Hippocampal formation (tissue), 2 donors: ENCODE results near the gene PROCR.
"Not testable (repeated sequence)": the region's sequence is repeated elsewhere in the genome, so short reads cannot be mapped to it uniquely, and the experiment has no call there.

ENCODE experiments used
- DNase-seq, 2 donors: peaks; one replicate each; lab custom pipeline; 2025; lab: John Stamatoyannopoulos, UW

Gene PROCR

DNA sequence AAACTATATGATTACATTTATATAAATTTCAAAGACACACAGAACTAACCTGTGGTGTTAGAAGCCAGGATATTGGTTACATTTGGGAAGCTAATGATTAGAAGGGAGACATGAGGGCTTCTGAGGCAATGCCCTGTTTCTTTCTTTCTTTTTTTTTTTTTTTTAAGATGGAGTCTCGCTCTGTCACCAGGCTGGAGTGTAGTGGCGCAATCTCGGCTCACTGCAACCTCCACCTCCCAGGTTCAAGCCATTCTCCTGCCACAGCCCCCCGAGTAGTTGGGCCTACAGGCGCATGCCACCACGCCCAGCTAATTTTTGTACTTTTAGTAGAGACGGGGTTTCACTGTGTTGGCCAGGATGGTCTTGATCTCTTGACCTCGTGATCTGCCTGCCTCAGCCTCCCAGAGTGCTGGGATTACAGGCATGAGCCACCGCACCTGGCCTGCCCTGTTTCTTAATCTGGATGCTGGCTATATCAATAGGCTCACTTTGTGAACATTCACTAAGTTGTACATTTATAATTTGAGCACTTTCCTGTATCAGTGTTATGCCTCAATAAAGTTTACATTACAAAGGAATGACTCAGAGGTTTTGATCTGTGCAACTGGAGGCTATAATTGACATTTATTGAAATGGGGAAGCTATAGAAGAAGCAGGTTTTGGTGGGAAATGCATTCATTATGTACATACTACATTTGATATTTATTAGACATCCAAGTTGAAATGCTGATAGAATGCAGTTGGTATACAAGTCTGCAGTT is 21.3 kb downstream of the PROCR start:
- DNase-seq: not testable (repeated sequence)

DNA sequence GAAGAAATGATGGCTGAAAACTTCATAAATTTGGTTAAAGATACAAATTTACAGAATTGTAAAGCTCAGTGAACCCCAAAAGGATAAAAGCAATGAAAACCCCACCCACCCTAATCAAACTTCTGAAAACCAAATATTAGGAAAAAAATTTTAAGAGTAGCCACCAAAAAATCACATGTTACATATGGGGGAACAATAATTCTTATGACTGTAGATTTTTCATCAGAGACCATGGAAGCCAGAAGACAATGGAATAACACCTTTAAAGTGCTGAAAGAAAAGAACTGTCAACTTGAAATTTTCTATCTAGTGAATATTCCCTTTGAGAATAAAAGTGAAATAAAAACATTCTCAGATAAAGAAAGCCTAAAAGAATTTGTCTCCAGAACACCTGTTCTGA is 24.4 kb downstream of the PROCR start:
- no peak for DNase-seq

DNA sequence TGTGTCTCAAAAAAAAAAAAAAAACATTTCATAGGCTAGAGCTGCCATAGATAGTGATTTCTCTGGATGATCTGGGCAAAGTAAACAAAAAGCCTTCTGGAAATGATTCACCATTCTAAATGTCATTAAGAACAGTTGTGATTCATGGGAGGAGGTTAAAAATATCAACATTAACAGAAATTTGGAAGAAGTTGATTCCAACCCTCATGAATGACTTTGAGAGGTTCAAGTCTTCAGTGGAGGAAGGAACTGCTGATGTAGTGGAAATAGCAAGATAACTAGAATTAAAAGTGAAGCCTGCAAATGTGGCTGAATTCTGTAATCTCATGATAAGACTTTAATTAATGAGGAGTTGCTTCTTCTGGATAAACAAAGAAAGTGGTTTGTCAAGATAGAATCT is 27.9 kb downstream of the PROCR start:
- DNase-seq: no peak

DNA sequence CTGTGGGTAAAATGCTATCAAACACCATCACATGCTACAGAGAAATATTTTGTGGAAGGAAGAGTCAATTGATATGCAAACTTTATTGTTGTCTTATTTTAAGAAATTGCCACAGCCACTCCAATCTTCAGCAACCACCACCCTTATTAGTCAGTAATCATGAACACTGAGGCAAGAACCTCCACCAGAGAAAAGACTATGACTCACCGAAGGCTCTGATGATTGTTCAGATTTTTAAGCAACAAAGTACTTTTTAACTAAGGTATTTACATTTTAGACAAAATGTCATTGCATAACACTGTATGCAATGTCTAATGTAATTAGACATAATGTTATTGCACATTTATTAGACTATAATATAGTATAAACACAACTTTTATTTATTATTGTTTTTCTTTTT is 28.4 kb downstream of the PROCR start:
- no peak for DNase-seq

DNA sequence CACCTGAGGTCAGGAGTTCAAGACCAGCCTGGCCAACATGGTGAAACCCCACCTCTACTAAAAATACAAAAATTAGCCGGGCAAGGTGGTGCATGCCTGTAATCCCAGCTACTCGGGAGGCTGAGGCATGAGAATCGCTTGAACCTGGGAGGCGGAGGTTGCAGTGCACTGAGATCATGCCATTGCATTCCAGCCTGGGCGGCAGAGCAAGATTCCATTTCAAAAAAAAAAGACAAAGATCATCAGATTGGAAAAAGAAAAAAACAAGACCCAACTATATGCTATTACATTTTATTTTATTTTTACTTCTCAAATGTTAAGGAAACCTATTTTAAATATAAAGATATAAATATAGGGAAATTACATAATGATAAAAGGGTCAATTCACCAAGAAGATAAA is 29.6 kb downstream of the PROCR start:
- DNase-seq: not testable (repeated sequence)

DNA sequence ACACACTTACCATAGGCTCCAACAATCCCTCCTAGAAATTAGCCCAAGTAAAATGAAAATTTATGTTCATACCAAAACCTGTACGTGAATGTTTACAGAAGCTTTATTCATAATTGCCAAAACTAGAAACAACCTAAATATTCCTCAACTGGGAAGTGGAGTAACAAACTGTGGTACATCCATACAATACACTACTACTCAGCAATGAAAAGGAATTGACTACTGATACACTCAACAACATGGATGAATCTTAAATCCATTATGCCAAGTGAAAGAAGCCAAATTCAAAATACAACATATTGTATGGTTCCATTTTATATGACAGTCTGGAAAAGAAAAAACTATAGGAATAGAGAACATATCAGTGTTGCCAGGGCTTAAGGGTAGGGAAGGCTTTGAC is 34.9 kb downstream of the PROCR start:
- no peak for DNase-seq

DNA sequence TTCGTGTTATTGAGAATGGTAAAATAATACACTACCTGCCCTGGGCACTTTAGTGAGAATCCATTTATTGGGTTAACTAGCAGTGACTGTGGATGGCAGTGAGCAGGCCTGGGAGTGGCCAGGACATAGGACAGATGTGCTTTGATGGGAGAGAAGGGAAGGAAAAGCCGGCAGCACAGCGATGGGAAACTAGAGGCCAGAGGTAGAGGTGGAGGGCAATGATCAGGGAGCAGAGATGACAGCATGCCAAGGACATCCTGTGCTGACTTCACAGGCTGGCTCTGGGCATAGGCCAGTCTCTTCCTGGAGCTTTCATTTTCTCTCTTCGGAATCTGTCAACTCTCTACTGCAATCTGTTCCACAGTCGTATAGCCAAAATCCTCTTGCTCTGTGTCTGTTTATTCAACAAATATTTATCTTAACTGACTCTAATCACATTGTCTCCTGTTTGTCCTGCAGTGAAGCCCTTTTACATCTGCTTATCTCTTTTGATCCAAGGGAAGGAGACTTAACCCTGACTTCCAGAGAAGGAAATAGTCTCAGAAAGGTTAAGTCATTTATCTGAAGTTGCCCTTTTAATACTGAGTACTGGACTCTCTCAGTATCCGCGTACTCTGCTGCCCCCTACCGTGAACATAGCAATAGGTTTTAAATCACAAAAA is 36.2 kb downstream of the PROCR start:
- DNase-seq: peak; percentile 52 to 64

DNA sequence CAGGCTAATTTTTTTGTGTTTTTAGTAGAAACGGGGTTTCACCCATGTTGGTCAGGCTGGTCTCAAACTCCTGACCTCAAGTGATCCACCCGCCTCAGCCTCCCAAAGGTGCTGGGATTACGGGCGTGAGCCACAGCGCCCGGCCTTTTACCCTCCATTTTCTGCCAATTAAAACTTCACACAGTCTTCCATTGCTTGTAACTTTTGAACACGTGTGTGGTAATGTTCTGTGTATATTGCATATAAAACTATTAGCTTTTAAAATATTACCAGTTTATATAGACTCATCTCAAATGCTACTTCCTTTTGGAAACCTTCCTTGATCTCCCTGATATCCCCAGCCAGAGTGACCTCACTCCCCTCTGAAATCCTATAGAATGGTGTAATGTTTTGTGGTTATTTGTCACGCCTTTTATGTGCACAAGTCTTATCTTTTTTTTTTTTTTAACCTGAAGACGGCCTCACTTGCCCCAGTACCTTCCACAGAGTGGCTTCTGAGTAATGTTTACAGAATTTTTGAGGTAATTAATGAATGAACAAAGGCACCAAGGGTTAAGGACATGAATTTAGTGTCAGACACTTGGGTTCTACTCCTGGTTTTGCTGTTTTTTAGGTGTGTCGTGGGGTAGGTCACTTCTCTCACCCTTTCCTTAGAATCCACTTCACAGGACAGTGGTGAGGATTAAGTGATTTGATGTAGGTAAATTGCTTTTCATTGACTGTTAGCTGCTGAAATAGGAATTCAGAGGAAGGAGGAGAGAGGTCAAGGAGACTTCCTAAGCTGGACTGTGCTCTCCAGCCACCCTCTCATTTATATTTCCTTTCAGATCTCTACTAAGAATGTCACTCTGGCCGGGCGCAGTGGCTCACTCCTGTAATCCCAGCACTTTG is 43.4 kb downstream of the PROCR start:
- DNase-seq: no peak

DNA sequence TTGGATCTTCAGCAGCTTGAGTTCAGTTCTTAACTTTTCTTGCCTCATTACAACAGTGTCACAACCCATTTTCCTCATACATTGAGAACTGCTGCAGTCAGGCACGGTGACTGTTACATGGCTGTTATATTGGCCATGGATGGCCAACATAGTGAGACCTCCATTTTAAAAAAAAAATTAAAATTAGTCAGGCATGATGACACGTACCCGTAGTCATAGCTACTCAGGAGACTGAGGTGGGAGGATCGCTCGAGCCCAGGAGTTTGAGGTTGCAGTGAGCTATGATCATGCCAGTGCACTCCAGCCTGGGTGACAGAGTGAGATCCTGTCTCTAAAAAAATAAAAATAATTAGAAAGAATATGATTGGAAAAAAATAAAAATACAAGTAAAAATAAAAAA is 44.7 kb downstream of the PROCR start:
- no peak for DNase-seq

DNA sequence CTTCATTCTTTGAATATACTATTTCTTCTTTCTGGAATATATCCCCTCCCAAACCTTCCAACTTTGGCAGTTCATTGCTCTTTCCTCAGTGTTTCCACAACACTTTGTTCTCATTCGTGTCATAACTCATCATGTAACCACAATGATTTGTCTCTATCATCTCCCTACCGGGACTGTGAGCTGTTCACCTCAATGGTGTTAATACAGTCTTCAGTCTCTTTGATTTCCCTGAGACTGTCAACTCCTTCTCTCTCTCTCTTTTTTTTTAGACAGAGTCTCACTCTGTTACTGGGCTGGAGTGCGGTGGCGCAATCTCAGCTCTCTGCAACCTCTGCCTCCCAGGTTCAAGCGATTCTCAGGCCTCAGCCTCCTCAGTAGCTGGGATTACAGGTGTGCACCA is 52.1 kb downstream of the PROCR start:
- no peak for DNase-seq

DNA sequence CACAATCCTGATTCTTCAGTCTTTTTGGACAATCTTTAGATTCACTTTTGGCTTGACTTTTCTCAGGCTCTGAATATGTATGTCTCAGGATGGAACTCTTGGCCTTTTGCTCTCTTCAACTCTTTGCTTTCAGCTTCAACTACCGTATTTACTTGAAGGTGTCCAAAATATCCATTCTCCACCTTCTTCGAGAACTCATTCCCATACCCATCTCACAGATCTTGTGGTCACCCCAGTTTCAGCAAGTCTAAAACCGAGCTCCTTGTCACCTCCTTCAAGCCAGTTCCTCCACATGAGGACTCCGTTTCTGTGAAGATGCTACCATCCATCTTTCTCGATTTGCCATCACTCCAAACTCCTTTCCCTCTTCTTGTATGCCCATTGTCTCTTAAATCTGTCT is 52.7 kb downstream of the PROCR start:
- no peak for DNase-seq

DNA sequence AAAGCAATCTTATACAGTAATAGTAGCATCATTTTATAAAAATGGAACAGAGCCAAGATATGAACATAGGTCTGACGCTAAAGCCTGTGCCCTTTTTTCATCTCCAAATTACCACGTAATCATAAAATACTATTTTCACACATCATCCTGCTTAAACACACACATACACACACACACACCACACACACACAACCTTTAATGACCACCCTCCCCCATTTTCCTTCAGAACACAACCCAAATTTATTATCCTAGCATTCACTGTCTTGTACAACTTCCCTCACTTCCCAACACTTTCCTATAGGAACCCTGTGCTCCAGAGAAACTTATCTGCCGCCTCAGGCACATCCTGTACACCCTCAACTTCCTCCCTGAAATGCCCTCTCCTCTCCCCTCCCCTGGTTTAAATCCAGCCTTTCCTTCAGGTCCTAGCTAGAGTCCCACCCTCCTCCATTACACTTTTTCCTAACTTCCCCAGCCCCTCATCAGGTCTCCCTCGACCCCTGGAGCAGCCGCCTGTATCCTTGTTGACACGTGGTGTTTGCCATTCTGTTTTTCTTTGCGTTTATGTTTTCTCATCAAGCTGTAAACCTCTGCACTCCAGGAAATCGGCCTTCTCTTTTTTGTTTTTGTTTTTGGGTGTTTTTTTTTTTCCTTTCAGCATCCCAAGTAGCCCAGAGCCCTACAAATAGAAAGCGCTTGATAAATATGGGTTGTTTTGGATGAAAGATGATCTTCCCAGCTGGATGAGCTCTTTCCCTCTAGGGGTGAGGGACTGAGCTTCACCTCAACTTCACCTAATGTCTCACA is 53.6 kb downstream of the PROCR start:
- no peak for DNase-seq

DNA sequence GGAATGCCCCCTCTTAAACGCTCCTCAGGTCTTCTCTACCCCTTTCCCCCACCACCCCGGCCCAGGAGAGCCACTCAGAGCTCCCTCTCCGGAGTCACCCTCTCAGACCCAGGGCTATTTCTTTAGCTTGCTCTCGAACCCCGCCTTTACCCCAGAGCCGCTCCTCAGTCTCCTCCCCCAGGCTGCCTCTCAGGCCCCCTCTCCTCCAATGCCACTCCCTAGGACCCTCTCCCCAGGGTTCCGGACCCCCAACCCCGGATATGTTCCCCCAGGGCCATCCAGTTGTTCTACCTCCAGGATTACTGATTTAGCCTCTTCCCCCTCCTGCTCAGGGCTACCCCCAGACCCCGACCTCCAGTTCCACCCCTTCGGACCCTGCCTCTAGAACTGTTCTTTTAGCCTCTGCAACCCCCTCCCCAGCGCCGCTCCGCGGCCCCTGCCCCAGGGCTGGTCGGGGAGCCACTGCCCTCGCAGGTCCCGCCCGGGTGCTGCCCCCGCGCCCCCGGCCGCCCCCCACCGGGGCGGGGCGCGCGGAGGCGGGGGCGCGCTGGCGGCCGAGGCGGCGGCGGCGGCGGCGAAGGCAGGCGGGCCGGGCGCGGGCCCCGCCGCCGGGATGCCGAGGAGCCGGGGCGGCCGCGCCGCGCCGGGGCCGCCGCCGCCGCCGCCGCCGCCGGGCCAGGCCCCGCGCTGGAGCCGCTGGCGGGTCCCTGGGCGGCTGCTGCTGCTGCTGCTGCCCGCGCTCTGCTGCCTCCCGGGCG is 54.4 kb downstream of the PROCR start, which contains the start of gene MMP24:
Gene MMP24, plus strand, starts transcription at position 565 of the 758 bp plus-strand sequence. Its CDS starts 49 bp downstream, at position 614.
- DNase-seq: no peak
